ENCODE data around the gene HACD3.
"Not testable (repeated sequence)": the region's sequence is repeated elsewhere in the genome, so short reads cannot be mapped to it uniquely, and the experiment has no call there.

HACD3 gene

GRCh38 chr15:65610871-65611718 lies 80.8 kb downstream of the HACD3 start, which contains the start of gene INTS14:
Gene INTS14 (minus strand): TSS chr15:65611131. CDS start chr15:65607380, 3,751 bp downstream.
- ChIA-PET CTCF (interaction anchor here (0.6 to 1.2 kb wide), 7 partner anchors 8 to 61 kb away, joined by 3 to 4 read pairs (median 3); no protein-coding TSS in a partner anchor), POLR2A (interaction anchor here (0.6 to 3.3 kb wide), 46 partner anchors 8 to 745 kb away, joined by 3 to 26 read pairs (median 4); partner anchors contain the start of genes DIS3L, DPP8, HACD3 and PARP16)
- DNase-seq (ENCODE audit: extremely low spot score) = peak; percentile 97
- TF ChIP-seq HDGF (IDR thresholded peaks at IDR 0.05; ENCODE audit: borderline replicate concordance) (no peak), SUZ12 (IDR thresholded peaks at IDR 0.05) (no peak), FOXA1 (IDR thresholded peaks at IDR 0.05) (no peak), FOXK2 (IDR thresholded peaks at IDR 0.05) (no peak), ARNT (IDR thresholded peaks at IDR 0.05) (no peak; the same call in 1 of the 2 replicates), TARDBP (IDR thresholded peaks at IDR 0.05) (no peak), ZNF384 (IDR thresholded peaks at IDR 0.05) (no peak), FOXM1 (IDR thresholded peaks at IDR 0.05; ENCODE audit: borderline replicate concordance) (0 out of 2 replicates have a peak, but pooled peaks have one; percentile 3), BHLHE40 (IDR thresholded peaks at IDR 0.05; ENCODE audit: borderline replicate concordance) (no peak), SP1 (IDR thresholded peaks at IDR 0.05) (no peak), LEF1 (IDR thresholded peaks at IDR 0.05; ENCODE audit: borderline replicate concordance) (no peak), NFRKB (IDR thresholded peaks at IDR 0.05) (no peak), ELF4 (IDR thresholded peaks at IDR 0.05) (peak; percentile 65; the same call in 1 of the 2 replicates), L3MBTL2 (conservative IDR thresholded peaks at IDR 0.05) (peak; percentile 76), PKNOX1 (IDR thresholded peaks at IDR 0.05) (no peak), CTBP1 (IDR thresholded peaks at IDR 0.05; ENCODE audit: borderline replicate concordance) (peak; percentile 97)

DNA sequence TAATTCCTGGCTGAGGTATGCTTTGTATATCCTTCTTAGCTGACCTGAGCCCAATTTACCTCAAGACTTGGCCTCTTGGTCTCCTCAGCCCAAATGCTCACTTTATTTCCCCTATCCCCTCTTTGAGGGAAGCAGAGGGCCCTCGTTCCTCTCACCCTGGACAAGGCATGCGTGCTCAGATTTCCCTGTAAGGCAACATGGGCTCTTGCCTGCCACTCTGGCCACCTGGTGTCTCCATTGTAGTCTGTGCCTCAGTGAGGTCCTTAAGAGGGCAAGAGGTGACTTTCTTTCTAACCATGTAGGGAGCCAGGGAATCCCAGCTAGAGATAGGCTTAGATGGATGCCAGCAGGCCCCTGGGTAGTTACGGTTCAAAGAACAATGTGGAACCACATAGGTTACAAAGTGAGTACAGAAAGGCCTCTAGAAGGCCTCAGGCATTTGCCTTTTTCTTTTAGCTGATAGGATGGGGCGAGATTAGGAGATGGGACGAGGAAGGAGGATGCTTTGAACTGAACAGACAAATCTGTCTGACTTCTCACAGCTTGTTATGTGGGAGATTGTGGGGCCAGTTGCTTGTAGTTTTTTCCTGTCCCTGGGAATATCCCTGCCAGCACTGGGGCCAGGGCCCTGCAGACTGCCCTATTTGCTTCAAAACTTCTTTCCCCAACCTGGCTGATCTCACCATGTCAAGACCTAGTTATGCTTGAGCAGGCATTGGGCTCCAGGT lies 81.8 kb downstream of the HACD3 start:
- TF ChIP-seq BHLHE40 (IDR thresholded peaks at IDR 0.05; ENCODE audit: borderline replicate concordance) = no peak
- POLR2A ChIA-PET = interaction anchor here (1.4 to 3.3 kb wide), 8 partner anchors 10 to 744 kb away, joined by 4 to 26 read pairs (median 6); partner anchors contain the start of genes RAB11A, RNU5B-1, SLC24A1 and TIPIN
- CTCF ChIA-PET = no interaction called here
- no peak for DNase-seq (ENCODE audit: extremely low spot score)

DNA sequence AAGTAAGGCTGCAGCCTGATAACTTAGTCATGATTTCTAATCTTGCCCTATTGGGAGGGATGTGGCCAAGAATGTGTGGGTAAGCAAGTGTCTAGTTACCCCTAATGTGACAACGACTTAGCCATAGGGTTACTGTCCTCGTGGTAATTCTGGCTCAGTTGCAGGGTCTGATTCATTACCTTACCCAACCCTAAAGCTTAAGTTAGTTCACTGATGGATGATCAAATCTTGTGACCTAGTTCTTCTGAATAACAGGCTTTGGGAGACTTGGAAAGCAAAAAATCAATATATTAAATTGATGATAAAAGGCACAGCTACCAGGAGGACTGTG lies 82.3 kb downstream of the HACD3 start:
- POLR2A ChIA-PET = interaction anchor here (1.5 to 3.3 kb wide), 2 partner anchors 9 to 308 kb away, joined by 4 to 26 read pairs; partner anchors contain the start of genes RNU5B-1 and SLC24A1
- no peak for DNase-seq (ENCODE audit: extremely low spot score)
- no peak for TF ChIP-seq PKNOX1 (IDR thresholded peaks at IDR 0.05)
- TF ChIP-seq BHLHE40 (IDR thresholded peaks at IDR 0.05; ENCODE audit: borderline replicate concordance) = no peak
- CTCF ChIA-PET = interaction anchor here (0.7 kb wide), 1 partner anchor 26 kb away, joined by 3 read pairs; no protein-coding TSS in a partner anchor

DNA sequence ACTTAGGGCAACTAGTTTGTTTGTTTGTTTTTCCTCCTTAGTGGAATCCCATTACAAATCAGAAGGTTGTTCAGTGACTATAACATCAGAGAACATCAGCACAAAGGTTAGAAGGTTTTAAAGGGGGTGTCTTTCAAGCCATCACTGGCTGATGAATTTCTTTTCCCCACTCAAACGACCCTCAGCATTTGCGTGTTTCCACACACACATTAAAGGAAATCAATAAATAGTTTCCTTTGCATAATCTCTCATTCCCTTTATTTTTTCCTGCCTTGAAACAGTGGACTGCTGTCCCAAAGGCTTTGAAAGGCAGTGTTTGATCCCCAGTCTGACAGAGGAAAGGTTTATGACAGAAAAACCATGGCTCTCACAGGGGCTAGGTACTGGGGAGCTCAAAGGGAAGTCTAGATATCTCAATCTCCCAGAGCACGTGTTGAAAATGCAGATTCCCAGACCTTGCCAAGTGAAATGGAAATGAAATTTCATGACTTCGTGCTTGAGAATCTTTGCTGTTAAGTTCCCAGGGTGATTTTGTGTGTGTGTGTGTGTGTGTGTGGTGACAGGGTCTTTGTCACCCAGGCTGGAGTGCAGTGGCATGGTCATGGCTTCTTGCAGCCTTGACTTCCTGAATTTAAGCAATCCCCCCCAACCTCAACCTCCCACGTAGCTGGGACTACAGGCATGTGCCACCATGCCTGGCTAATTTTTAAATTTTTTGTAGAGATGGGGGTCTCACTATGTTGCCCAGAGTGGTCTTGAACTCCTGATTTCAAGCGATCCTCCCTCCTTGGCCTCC lies 82.9 kb downstream of the HACD3 start:
- ChIA-PET POLR2A (interaction anchor here (3.3 kb wide), 1 partner anchor 9 kb away, joined by 26 read pairs; the partner anchor contains the start of gene SLC24A1), CTCF (interaction anchor here (0.7 kb wide), 1 partner anchor 25 kb away, joined by 3 read pairs; no protein-coding TSS in a partner anchor)
- DNase-seq (ENCODE audit: extremely low spot score) = no peak
- TF ChIP-seq NFRKB (IDR thresholded peaks at IDR 0.05) = no peak
- TF ChIP-seq ARNT (IDR thresholded peaks at IDR 0.05) = no peak

DNA sequence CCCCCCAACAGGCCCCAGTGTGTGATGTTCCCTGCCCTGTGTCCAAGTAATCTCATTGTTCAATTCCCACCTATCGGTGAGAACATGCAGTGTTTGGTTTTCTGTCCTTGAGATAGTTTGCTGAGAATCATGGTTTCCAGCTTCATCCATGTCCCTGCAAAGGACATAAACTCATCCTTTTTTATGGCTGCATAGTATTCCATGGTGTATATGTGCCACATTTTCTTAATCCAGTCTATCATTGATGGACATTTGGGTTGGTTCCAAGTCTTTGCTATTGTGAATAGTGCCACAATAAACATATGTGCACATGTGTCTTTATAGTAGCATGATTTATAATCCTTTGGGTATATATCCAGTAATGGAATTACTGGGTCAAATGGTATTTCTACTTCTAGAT lies 85.6 kb downstream of the HACD3 start:
- CTCF ChIA-PET; DNase-seq (ENCODE audit: extremely low spot score): not testable (repeated sequence)

DNA sequence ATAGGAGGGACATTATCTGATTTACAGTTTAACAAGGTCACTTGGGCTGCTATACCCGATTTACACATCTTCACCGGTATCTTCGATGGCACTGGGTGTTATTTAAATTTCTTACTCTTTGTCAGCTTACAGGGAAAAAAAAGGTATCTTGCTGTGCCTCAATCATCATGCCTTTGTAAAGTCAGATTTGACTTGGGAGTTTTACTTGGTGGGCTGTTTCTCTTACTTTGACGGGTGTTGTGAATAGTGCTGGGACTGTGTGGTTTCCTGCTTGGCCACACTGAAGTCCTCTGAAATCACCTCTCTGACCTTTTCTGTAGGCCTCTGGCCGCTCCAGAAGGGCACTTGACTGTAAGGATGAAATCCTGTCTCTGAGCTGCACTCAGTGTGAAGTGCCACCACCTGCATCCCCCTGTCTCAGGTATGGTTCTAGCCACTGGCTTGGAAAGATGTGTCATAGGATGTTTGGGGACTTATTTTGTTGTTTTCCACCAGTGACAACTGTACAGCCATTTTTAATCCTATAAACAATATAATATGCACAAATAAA lies 88.4 kb downstream of the HACD3 start:
- no peak for DNase-seq (ENCODE audit: extremely low spot score)
- ChIA-PET CTCF (interaction anchor here (1.2 to 1.7 kb wide), 2 partner anchors 8 to 20 kb away, joined by 3 to 4 read pairs; partner anchors contain the start of gene INTS14), POLR2A (no interaction called here)
- no peak for TF ChIP-seq TARDBP (IDR thresholded peaks at IDR 0.05)
- TF ChIP-seq ELF4 (IDR thresholded peaks at IDR 0.05) = no peak
- no peak for TF ChIP-seq PKNOX1 (IDR thresholded peaks at IDR 0.05)
- no peak for TF ChIP-seq FOXM1 (IDR thresholded peaks at IDR 0.05; ENCODE audit: borderline replicate concordance)
- no peak for TF ChIP-seq ARNT (IDR thresholded peaks at IDR 0.05)
- no peak for TF ChIP-seq LEF1 (IDR thresholded peaks at IDR 0.05; ENCODE audit: borderline replicate concordance)
- TF ChIP-seq FOXK2 (IDR thresholded peaks at IDR 0.05) = no peak
- no peak for TF ChIP-seq NFRKB (IDR thresholded peaks at IDR 0.05)
- no peak for TF ChIP-seq HDGF (IDR thresholded peaks at IDR 0.05; ENCODE audit: borderline replicate concordance)
- no peak for TF ChIP-seq BHLHE40 (IDR thresholded peaks at IDR 0.05; ENCODE audit: borderline replicate concordance)
- TF ChIP-seq CTBP1 (IDR thresholded peaks at IDR 0.05; ENCODE audit: borderline replicate concordance) = no peak
- no peak for TF ChIP-seq L3MBTL2 (conservative IDR thresholded peaks at IDR 0.05)
- TF ChIP-seq SUZ12 (IDR thresholded peaks at IDR 0.05) = no peak
- TF ChIP-seq SP1 (IDR thresholded peaks at IDR 0.05) = no peak
- TF ChIP-seq ZNF384 (IDR thresholded peaks at IDR 0.05) = no peak
- no peak for TF ChIP-seq FOXA1 (IDR thresholded peaks at IDR 0.05)

More for the DNA sequence above, 85.6 kb downstream of the HACD3 start:
- POLR2A ChIA-PET = not testable (repeated sequence)
